PC-3 (cell line): ENCODE measurements around the gene SCUBE3.

Source experiments
- CTCF ChIP-seq: fragments of 300-600 bp; sonication (generic); conservative IDR thresholded peaks from 2 replicates; pipeline ENCODE4 v1.5.1; 2017; ENCODE audit warnings: antibody characterized with exemption, low read depth, mild to moderate bottlenecking, low read length
- EZH2 ChIP-seq: fragments of 300-600 bp; sonication (generic); IDR thresholded peaks from one replicate; pipeline ENCODE4 v1.6.1; 2017; ENCODE audit warnings: antibody characterized with exemption, mild to moderate bottlenecking, low read length; ENCODE audit not compliant: unreplicated experiment
- EZH2phosphoT487 ChIP-seq: fragments of 300-600 bp; sonication (generic); IDR thresholded peaks from 2 replicates; pipeline ENCODE4 v1.6.1; 2018; ENCODE audit warnings: mild to moderate bottlenecking, antibody characterized with exemption, low read length, borderline replicate concordance

- TF ChIP-seq CTCF: no peak
- no peak for TF ChIP-seq EZH2
- no peak for TF ChIP-seq EZH2phosphoT487
Measured at GRCh38 chr6:35167505-35167904, 46.3 kb upstream of the SCUBE3 start.
